OCI-LY7 (cell line): ENCODE data around the gene LRRC53. TPM values are rescaled to one million over a fixed set of nuclear protein-coding genes. Genes with fewer than 3 reads are reported as not detected.

Source experiments
- BruUV-seq: library from RNA; stranded (reverse); fragments of 400-500 nt; replicated peaks from 2 replicates; lab custom pipeline; 2021; lab: Mats Ljungman, UMichigan
- CTCF ChIA-PET: fragments of 300-600 bp; sonication (Branson Sonifier 250); formaldehyde crosslinking; loops from one replicate; lab custom pipeline; 2022; ENCODE audit warnings: antibody characterized with exemption; ENCODE audit not compliant: unreplicated experiment; lab: Charles Lee
- POLR2A ChIA-PET: fragments of 300-600 bp; sonication (Branson Sonifier 250); formaldehyde crosslinking; loops from one replicate; lab custom pipeline; 2022; ENCODE audit warnings: antibody characterized with exemption; lab: Charles Lee
- DNase-seq: peaks from one replicate; pipeline ENCODE4 v3.0.0-alpha.2; 2015; ENCODE audit warnings: low spot score
- H2AFZ ChIP-seq: fragments of 200-600 bp; sonication (generic), shearing (Covaris generic); 2 replicates; pipeline ENCODE4 v1.6.1; 2014; ENCODE audit warnings: mild to moderate bottlenecking, antibody characterized with exemption, low read length, moderate library complexity
- H3K27ac ChIP-seq: fragments of 200-600 bp; sonication (generic); 2 replicates; pipeline ENCODE4 v1.5.1; 2014; ENCODE audit warnings: mixed run types, low read depth, mild to moderate bottlenecking, moderate library complexity, low read length, inconsistent platforms; ENCODE audit not compliant: poor library complexity, severe bottlenecking
- H3K36me3 ChIP-seq: fragments of 200-600 bp; sonication (generic); 2 replicates; pipeline ENCODE4 v1.6.1; 2014; ENCODE audit warnings: mild to moderate bottlenecking, antibody characterized with exemption, low read length, moderate library complexity, mixed read lengths; ENCODE audit not compliant: insufficient read depth
- H3K4me1 ChIP-seq: fragments of 200-600 bp; sonication (generic); 2 replicates; pipeline ENCODE4 v1.5.1; 2014; ENCODE audit warnings: mild to moderate bottlenecking, low read length; ENCODE audit not compliant: insufficient read depth, poor library complexity, severe bottlenecking
- H3K4me2 ChIP-seq: fragments of 200-600 bp; sonication (generic); 2 replicates; pipeline ENCODE4 v1.6.1; 2014; ENCODE audit warnings: mild to moderate bottlenecking, low read length
- H3K4me3 ChIP-seq: fragments of 200-600 bp; sonication (generic); 2 replicates; pipeline ENCODE4 v1.5.1; 2014; ENCODE audit warnings: mild to moderate bottlenecking, low read depth, low read length; ENCODE audit not compliant: poor library complexity, severe bottlenecking
- H3K79me2 ChIP-seq: fragments of 200-600 bp; sonication (generic); 2 replicates; pipeline ENCODE4 v1.6.1; 2016; ENCODE audit warnings: low read depth, mild to moderate bottlenecking, low read length, moderate library complexity, mixed read lengths; ENCODE audit not compliant: insufficient read depth
- H3K9me2 ChIP-seq: fragments of 200-600 bp; sonication (generic); 2 replicates; pipeline ENCODE4 v1.6.1; 2016; ENCODE audit warnings: mild to moderate bottlenecking, low read length, mixed read lengths; ENCODE audit not compliant: insufficient read depth
- H3K9me3 ChIP-seq: fragments of 200-600 bp; sonication (generic); 2 replicates; pipeline ENCODE4 v1.6.1; 2014; ENCODE audit warnings: mild to moderate bottlenecking, mixed run types, low read length, mixed read lengths
- H4K20me1 ChIP-seq: fragments of 200-600 bp; sonication (generic); 2 replicates; pipeline ENCODE4 v1.6.1; 2014; ENCODE audit warnings: mild to moderate bottlenecking, antibody characterized with exemption, low read length, moderate library complexity, mixed read lengths; ENCODE audit not compliant: insufficient read depth
- CTCF ChIP-seq: fragments of 200-600 bp; sonication (generic); conservative IDR thresholded peaks from 2 replicates; pipeline ENCODE4 v1.5.1; 2014; ENCODE audit warnings: mild to moderate bottlenecking, antibody characterized with exemption, low read length, moderate library complexity, mixed read lengths
- EZH2phosphoT487 ChIP-seq: fragments of 200-600 bp; sonication (generic); IDR thresholded peaks from 2 replicates; pipeline ENCODE4 v1.6.1; 2018; ENCODE audit warnings: low read depth, borderline replicate concordance, mild to moderate bottlenecking, mixed run types, antibody characterized with exemption, low read length, moderate library complexity, mixed read lengths
- intact Hi-C: fragments of 100-400 bp; cut with micrococcal nuclease; formaldehyde crosslinking; loops from one replicate; pipeline ENCODE4 v1.10.0; 2022; ENCODE audit not compliant: unreplicated experiment
- total RNA-seq, 2 experiments: library from RNA; depleted of rRNA in 1 of 2; stranded (reverse); fragments of >200 nt in 1 of 2; shearing (Covaris generic) in 1 of 2; gene quantifications; 2 replicates each; pipeline ENCODE4 v1.2.3, GENCODE V29; 2014 to 2022

LRRC53 gene
- total RNA-seq, 2 experiments from 2014 or later = not detected

- no peaks in the 10 kb centered on the region for H4K20me1 ChIP-seq
- H3K27ac ChIP-seq = no peak overlapping the region
- no peaks in the 10 kb centered on the region for H3K79me2 ChIP-seq
- H3K9me3 ChIP-seq = no peaks in the 10 kb centered on the region
- no TSS peak for BruUV-seq
- intact Hi-C loops = no loop called here
- no peak overlapping the region for H3K4me2 ChIP-seq
- no peak overlapping the region for H2AFZ ChIP-seq
- H3K4me3 ChIP-seq = no peak overlapping the region
- H3K4me1 ChIP-seq = no peaks in the 10 kb centered on the region
- no peaks in the 10 kb centered on the region for H3K9me2 ChIP-seq
- TF ChIP-seq CTCF (no peak), EZH2phosphoT487 (no peak)
- no peak for DNase-seq
- POLR2A ChIA-PET = no interaction called here
- no peaks in the 10 kb centered on the region for H3K36me3 ChIP-seq
- CTCF ChIA-PET = no interaction called here
These were observed 36.7 kb upstream of the LRRC53 start for GRCh38 chr1:74548961-74549750.

- H3K9me3 ChIP-seq = no peaks in the 10 kb centered on the region
- no peaks in the 10 kb centered on the region for H4K20me1 ChIP-seq
- DNase-seq = no peak
- H3K9me2 ChIP-seq = no peaks in the 10 kb centered on the region
- no peak overlapping the region for H3K27ac ChIP-seq
- CTCF ChIA-PET = no interaction called here
- POLR2A ChIA-PET = interaction anchor here (0.5 kb wide), 1 partner anchor 183 kb away, joined by 4 read pairs; no protein-coding TSS in a partner anchor
- no peak overlapping the region for H2AFZ ChIP-seq
- H3K4me2 ChIP-seq = no peak overlapping the region
- BruUV-seq = no TSS peak
- intact Hi-C loops = no loop called here
- H3K4me3 ChIP-seq = no peak overlapping the region
- TF ChIP-seq CTCF (no peak), EZH2phosphoT487 (no peak)
- H3K4me1 ChIP-seq = no peaks in the 10 kb centered on the region
- H3K79me2 ChIP-seq = no peaks in the 10 kb centered on the region
- H3K36me3 ChIP-seq = no peaks in the 10 kb centered on the region
These were observed 33.4 kb upstream of the LRRC53 start for GRCh38 chr1:74545821-74546220.

- POLR2A ChIA-PET = interaction anchor here (0.6 kb wide), 1 partner anchor 600 kb away, joined by 3 read pairs; no protein-coding TSS in a partner anchor
- intact Hi-C loops = no loop called here
- CTCF ChIA-PET = no interaction called here
These were observed 21.8 kb upstream of the LRRC53 start for GRCh38 chr1:74534241-74534640.

More at GRCh38 chr1:74534241-74534640, 21.8 kb upstream of the LRRC53 start:
- no peaks in the 10 kb centered on the region for H3K36me3 ChIP-seq
- no peak for DNase-seq
- H3K9me3 ChIP-seq = no peaks in the 10 kb centered on the region
- TF ChIP-seq CTCF (no peak), EZH2phosphoT487 (no peak)
- no peak overlapping the region for H3K27ac ChIP-seq
- no peak overlapping the region for H2AFZ ChIP-seq
- no TSS peak for BruUV-seq
- H3K4me1 ChIP-seq = no peaks in the 10 kb centered on the region
- H3K79me2 ChIP-seq = no peaks in the 10 kb centered on the region
- H4K20me1 ChIP-seq = no peaks in the 10 kb centered on the region
- no peaks in the 10 kb centered on the region for H3K9me2 ChIP-seq
- no peak overlapping the region for H3K4me2 ChIP-seq
- no peak overlapping the region for H3K4me3 ChIP-seq
